Mucosa of descending colon (tissue), 3 donors: ENCODE measurements around the gene LGALS7B. TPM values are rescaled to one million over a fixed set of nuclear protein-coding genes. Genes with fewer than 3 reads are reported as not detected.
"Not testable (repeated sequence)": the region's sequence is repeated elsewhere in the genome, so short reads cannot be mapped to it uniquely, and the experiment has no call there.

ENCODE experiments used
- ATAC-seq: fragments of 200-7000 bp; cut with Tn5 transposase; one replicate; pipeline ENCODE4 v1.9.1; 2020; ENCODE audit warnings: mild to moderate bottlenecking, moderate library complexity
- DNase-seq, 3 donors: peaks; one replicate each; pipeline ENCODE4 v3.0.0-alpha.2; 2020
- H3K36me3 ChIP-seq: fragments of 200-600 bp; one replicate; pipeline ENCODE4 v1.8.0; 2021; ENCODE audit warnings: low read depth, mild to moderate bottlenecking
- H3K4me1 ChIP-seq: fragments of 200-600 bp; one replicate; pipeline ENCODE4 v1.8.0; 2021; ENCODE audit warnings: low read depth, mild to moderate bottlenecking
- H3K4me3 ChIP-seq: fragments of 200-600 bp; one replicate; pipeline ENCODE4 v1.8.0; 2021; ENCODE audit warnings: mild to moderate bottlenecking
- H3K9me3 ChIP-seq: fragments of 200-600 bp; one replicate; pipeline ENCODE4 v1.8.0; 2021; ENCODE audit warnings: mild to moderate bottlenecking
- intact Hi-C, 2 donors: fragments of 100-400 bp; cut with DNase I in 1 of 2; cut with micrococcal nuclease in 1 of 2; formaldehyde crosslinking; loops; one replicate each; pipeline versions ENCODE4 v1.11.0 to v1.11.1; 2022; cut with DNase I, micrococcal nuclease
- total RNA-seq, 3 donors: library from RNA; stranded (reverse); fragmentation: NEBNext Ultra II Directional in 2 of 3; extraction: Animal tissue kit (Norgen Biotek cat#: 25700) in 2 of 3; gene quantifications; one replicate each; pipeline versions ENCODE4 v1.2.1 to v1.2.4, GENCODE V29; 2021 to 2023
- TF ChIP-seq, protein P1 (sequence below): fragments of 200-600 bp; IDR thresholded peaks from one replicate; pipeline ENCODE4 v1.8.0; 2022; ENCODE audit warnings: antibody characterized with exemption, mild to moderate bottlenecking
- donor health status: DM: no; HTN: no; CAD: no; lungs with moderate emphysema.
- donor health status: DM: no; HTN: no; CAD: no.
- donor health status: DM: no; HTN: yes; CAD: no.

LGALS7B gene
- total RNA-seq, 3 donors from 2014 or later: not detected

DNA sequence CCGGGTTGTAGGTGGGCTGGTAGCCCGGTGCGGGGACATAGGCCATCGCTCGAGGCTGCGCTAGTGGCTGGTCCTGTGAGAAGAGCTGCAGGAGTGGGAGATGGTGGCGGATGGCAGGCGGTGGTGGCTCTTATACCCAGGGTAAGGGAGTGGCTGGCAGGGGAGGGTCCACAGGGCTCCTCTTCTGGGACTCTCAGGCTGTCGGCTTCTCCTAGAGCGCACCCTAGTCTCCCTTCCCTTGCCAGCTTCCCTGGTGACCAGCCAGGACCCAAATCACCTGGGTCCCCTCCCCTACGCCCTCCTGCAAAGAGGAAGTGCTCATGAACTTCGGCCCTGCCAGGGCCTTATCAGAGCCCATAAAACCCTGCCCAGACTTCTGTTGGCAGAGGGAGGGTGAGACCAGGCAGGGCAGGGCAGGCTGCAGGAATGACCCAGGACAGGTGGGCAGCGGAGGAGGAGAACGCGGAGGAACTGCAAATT lies 23.9 kb downstream of the LGALS7B start, which contains the start of gene LGALS4:
LGALS4 (minus strand) TSS at position 105 of the 480 bp plus-strand sequence; CDS start at position 46, 59 bp downstream.
- TF ChIP-seq, protein P1, sequence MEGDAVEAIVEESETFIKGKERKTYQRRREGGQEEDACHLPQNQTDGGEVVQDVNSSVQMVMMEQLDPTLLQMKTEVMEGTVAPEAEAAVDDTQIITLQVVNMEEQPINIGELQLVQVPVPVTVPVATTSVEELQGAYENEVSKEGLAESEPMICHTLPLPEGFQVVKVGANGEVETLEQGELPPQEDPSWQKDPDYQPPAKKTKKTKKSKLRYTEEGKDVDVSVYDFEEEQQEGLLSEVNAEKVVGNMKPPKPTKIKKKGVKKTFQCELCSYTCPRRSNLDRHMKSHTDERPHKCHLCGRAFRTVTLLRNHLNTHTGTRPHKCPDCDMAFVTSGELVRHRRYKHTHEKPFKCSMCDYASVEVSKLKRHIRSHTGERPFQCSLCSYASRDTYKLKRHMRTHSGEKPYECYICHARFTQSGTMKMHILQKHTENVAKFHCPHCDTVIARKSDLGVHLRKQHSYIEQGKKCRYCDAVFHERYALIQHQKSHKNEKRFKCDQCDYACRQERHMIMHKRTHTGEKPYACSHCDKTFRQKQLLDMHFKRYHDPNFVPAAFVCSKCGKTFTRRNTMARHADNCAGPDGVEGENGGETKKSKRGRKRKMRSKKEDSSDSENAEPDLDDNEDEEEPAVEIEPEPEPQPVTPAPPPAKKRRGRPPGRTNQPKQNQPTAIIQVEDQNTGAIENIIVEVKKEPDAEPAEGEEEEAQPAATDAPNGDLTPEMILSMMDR: no peak
- peak; percentile 93 for DNase-seq
- peak; percentile 83 for ATAC-seq
- intact Hi-C loops: no loop called here
- Histone ChIP-seq H3K36me3 (no peaks in the 10 kb centered on the region), H3K4me3 (peak within 1 kb of the TSS; percentile 52), H3K4me1 (peaks cover 20% of the 10 kb centered on the region), H3K9me3 (no peaks in the 10 kb centered on the region)

DNA sequence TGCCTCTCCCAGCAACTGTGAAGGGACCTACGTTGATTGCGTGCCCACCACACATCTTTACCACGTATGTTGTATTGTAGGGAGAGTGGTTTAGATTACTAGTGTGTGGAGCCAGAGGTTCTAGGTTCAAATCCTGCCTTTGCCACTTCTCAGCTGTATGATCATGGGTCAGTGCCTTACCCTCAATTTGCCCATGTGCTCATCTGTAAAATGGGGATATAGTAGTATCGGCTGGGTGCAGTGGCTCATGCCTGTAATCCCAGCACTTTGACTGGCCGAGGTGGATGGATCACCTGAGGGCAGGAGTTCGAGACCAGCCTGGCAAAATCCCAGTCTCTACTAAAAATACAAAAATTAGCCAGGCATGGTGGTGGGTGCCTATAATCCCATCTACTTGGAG lies 24.3 kb downstream of the LGALS7B start:
- H3K4me1 ChIP-seq: peaks cover 25% of the 10 kb centered on the region
- H3K9me3 ChIP-seq: no peaks in the 10 kb centered on the region
- no peaks in the 10 kb centered on the region for H3K36me3 ChIP-seq
- intact Hi-C loops: no loop called here
- TF ChIP-seq, protein P1: no peak
- ATAC-seq (no peak), DNase-seq (no peak)
- H3K4me3 ChIP-seq: no peak overlapping the region

DNA sequence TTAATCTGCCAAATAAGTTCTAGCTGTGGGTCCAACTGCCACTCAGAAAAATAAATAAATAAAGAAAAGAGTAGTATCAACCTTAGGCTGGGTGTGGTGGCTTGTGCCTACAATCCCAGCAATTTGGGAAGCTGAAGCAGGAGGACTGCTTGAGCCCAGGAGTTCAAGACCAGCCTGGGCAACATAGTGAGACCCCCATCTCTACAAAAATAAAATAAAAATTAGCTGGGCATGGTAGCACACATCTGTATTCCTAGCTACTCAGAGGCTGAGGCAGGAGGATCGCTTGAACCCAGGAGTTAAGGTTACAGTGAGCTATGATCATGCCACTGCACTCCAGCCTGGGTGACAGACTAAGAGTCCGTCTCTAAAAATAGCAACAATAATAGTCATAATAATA lies 24.9 kb downstream of the LGALS7B start:
- intact Hi-C loops, H3K4me3 ChIP-seq, H3K36me3 ChIP-seq, H3K9me3 ChIP-seq, ATAC-seq: not testable (repeated sequence)
- peaks cover 26% of the 10 kb centered on the region for H3K4me1 ChIP-seq
- peak in 1 of 3 donors; percentile 25 for DNase-seq

DNA sequence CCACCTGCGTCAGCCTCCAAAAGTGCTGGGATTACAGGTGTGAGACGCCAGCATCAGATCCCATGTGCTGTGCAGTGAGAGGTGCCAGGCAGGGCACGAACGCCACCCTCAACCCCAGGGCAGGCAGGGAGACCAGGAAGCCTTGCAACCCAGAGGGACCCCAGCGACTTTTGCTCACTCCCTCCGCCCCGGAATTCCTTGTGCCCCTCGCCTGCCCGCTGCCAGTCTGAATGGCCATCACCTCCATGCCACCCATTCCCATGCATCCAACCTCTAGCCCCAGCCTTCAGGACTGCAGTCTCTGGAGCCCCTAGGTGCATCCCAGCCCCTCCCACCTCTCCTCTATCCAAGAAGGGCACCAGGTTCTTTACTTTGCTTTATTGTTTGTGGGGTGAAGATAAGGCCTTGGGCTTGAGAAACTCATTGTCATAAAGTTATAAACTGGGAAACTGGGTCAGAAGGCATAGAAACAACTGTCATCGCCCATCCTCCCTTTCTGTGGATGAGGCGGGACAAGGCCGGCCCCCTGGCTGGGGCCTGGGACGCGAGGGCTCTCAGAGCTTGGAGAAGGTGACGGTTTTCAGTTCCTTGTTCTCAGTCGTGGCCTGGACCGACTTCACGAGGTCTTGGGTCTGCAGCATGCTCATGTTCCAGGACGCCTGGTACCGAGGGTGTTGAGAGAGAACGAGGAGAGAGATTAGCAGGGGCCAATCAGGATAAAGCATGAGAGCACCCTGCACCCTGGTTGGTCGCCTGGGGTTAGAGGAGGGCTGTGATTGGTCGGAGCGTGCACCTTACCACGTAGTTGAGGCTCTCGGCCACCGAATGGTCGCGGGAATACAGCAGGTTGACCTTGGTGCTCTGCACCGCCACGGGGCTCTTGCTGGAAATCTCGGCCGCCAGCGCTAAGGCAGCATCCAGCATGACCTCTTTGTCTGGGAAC lies 26.3 kb downstream of the LGALS7B start:
- no peaks in the 10 kb centered on the region for H3K36me3 ChIP-seq
- H3K4me1 ChIP-seq: peaks cover 27% of the 10 kb centered on the region
- no peaks in the 10 kb centered on the region for H3K9me3 ChIP-seq
- no peak overlapping the region for H3K4me3 ChIP-seq
- intact Hi-C loops: no loop called here
- TF ChIP-seq, protein P1: no peak
- ATAC-seq (peak; percentile 49), DNase-seq (peak; percentile 77 to 81 (median 78))

DNA sequence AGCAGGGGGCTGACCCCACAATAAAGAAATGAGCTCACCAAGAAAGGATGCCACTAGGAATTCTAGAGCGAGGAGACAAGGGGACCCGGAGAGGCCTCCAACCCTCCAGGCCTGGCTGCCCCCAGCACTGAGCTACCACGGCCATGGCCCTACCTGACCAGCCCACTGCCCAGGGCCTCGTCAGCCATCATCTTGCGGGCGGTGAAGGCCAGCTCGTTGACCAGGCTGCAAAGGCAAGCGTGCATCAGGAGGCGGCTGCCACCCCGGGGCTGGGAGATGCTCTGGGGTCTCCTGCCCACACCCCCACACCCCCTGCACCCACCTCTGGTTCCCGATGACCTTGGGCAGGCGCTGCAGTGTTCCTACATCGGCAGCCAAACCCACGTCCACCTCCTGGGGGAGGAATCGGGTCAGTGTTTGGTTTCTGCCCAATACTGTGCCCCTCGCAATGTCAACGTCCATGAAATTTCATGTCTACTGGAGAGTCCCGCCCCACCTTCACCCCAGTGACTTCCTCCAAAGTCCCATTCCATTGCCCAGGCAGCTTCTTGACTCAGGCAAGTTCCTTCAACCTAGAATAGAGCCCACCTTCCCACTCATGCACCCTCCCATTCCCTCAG lies 27.2 kb downstream of the LGALS7B start:
- TF ChIP-seq, protein P1: no peak
- Histone ChIP-seq H3K36me3 (no peaks in the 10 kb centered on the region), H3K4me1 (peaks cover 34% of the 10 kb centered on the region), H3K9me3 (no peaks in the 10 kb centered on the region), H3K4me3 (no peak overlapping the region)
- intact Hi-C loops: no loop called here
- DNase-seq (peak in 1 of 3 donors; percentile 43), ATAC-seq (no peak)

DNA sequence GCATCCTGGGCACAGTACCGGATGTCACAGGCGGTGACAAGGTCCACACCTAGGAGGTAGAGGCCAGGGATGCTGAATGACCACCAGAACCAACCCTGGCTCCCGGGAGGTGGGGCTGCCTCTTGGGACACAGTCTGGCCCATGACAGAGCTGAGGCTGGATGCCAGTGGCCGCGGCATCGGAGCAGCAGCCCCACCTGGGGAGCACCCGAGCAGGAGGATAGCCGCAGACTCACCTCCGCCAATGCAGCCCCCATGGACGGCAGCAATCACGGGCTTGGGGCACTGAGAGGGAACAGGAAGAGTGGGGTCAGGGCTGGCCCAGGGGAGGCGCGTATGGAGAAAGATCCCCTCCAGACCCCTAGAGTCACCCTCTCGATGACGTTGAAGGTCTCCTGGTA lies 28.1 kb downstream of the LGALS7B start:
- ATAC-seq (no peak), DNase-seq (peak in 1 of 3 donors; percentile 40)
- TF ChIP-seq, protein P1: no peak
- Histone ChIP-seq H3K36me3 (no peaks in the 10 kb centered on the region), H3K9me3 (no peaks in the 10 kb centered on the region), H3K4me1 (peaks cover 39% of the 10 kb centered on the region), H3K4me3 (no peak overlapping the region)
- intact Hi-C loops: no loop called here
